ENCODE measurements around the gene SYT1.

GRCh38 chr12:78952552-78952929, 88.0 kb downstream of the SYT1 start:
- no peak for TF ChIP-seq CTCF (IDR thresholded peaks at IDR 0.05 in 8 of 11, conservative IDR thresholded peaks at IDR 0.05 in 3 of 11)
- TF ChIP-seq POLR2A (IDR thresholded peaks at IDR 0.05): no peak
